GM18858 (cell line): Measurements from ENCODE around the gene PRLHR.
"Not testable (repeated sequence)": the region's sequence is repeated elsewhere in the genome, so short reads cannot be mapped to it uniquely, and the experiment has no call there.

Experiments
- ATAC-seq: cut with Tn5 transposase; IDR thresholded peaks from one replicate; pipeline ENCODE4 v1.9.1; 2021; ENCODE audit not compliant: unreplicated experiment

The PRLHR gene

DNA sequence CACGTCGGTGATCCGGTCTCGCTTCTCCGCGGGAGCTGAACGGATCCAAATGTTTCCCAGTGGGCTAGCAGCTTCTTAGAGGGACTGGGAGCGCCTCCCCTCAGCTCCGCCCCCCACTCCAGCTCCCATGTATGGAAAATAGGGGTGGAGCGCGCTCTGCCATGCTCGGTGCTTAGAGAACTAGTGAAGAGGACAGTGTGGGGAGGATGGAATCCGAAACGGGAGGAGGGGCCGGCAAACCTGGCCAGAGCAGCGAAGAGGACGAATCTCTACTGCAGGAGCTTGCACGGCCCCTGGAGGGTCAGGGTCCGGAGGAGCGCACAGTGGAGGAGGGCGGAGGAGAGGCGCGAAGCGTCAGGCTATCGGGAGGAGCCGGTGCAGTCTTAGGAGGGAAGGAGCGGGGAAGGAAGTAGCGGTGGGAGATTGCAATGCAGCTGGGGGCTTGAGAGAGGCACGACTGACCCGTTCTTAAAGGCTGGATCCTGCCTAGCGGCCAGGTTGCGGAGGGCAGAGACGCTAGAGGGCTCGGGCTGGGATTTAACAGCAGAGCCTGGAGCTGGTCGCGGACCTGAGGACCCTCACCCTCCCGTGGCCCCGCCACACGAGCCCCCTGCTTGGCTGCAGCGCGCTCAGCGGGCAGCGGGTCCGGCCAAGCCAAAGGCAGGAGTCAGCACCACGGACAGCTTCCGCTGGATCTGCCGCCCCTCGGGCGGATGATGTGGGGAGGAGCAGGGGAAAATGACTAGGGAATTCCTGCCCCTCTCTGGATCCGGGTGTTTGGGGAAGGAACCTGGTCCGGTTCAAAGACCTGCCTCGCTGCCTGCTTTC is at the start of gene PRLHR:
PRLHR (minus strand) TSS at position 51 of the 828 bp plus-strand sequence. CDS start 404 bp downstream, outside the sequence.
- ATAC-seq = no peak

DNA sequence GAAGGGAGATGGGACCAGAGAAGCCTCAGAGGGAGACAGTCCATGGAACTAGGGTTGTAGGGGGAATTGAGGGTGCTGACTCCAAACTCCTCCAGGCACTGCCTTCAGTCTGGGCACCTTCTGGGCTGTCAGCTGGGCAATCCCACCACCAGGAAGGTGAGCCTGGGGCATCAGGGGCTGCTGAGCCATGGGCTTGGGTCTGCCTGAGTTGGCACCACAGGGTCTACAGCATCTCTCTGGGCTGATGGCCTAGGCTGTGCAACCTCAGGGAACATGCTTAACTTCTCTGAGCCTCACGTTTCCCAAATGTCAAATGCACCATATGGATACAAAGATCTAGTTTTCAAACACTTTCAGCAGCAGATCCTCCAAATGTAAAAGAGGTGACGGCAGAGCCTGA is 46.8 kb upstream of the PRLHR start:
- ATAC-seq = no peak

DNA sequence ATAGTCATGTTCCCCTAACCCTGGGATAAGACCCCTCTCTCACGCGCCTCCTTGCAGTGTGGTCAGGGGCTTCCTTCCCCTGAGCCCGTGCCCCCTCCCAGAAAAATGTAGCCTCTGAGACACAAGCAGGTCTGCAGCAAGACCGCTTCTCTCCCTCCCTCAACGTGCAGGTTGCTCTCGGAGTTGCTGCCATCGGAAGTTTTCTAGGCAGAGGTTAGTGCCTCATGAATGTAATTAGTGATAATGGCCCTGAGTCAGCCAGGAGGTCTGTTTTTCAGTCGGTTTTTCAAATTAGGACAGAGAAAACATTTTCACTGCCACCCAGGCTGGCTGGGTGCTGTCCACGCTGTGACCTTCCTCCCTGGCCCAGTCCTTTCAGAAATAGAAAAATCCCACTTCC is 43.2 kb upstream of the PRLHR start:
- ATAC-seq = no peak

DNA sequence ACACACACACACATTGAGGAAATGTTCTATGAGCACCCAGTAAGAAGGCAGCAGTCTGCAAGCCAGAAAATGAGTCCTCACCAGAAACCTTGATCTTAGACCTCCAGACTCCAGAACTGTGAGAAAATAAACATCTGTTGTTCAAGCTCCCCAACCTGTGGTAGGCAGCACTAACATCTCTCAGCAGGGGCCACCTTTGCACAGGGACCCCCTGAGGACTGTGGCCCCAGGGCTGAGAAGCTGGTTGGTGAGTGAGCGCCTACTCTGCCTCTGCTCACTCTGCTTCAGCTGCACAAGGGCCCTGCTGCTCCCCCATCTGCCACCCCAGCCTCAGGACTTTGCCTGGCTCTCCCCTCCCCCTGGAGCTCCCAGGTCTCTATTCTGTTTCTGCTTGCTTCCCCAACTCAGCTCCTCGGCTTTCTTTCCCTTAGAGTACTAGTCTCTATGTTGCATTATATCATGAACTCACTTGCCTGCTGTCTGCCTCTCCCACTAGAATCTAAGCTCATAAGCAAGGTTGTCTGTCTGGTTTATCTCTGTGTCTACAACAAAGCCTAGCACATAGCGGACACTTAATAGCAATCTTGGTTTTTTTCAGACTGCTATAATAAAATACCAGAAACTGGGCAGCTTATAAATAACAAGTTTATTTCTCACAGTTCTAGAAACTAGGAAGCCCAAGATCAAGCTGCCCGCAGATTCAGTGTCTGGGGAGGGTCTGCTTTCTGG is 40.4 kb upstream of the PRLHR start:
- ATAC-seq = no peak

DNA sequence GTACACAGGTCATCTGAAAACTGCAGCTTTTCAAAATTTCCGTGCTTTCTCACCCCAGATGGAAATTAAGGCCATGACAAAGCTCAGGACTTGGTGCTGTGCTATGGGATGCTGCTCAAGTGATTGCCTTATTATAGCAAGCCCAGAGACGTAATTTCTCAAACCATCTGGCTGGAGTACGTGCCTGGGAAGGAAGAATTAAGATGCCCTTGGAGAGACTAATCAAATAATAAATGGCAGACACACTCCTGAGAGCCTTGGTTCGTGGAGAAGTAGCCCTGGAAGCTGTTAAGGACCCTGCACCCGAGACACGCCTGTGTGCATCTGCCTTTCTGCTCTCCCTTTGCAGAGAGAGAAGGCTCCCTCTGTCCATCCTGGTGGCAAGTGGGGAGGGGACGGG is 38.3 kb upstream of the PRLHR start:
- ATAC-seq = no peak

DNA sequence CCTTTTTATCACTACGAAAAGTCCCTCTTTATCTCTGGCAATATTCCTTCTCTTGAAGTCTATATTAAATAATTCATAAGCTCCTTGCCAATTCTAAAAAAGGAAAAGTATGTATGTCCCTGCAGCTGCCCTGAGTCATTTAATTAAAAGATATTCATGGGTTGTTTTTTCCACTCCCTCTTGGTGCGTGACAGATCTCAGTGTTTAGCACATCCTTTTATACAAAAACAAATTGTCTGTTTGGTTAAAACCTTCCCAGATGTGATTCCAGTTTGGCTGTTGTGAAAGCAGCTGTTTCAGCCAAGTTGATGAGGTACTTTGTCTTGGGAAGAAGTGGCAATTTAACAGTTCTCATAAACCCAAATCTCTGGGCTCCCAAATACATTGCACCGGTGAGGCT is 33.8 kb upstream of the PRLHR start:
- no peak for ATAC-seq

DNA sequence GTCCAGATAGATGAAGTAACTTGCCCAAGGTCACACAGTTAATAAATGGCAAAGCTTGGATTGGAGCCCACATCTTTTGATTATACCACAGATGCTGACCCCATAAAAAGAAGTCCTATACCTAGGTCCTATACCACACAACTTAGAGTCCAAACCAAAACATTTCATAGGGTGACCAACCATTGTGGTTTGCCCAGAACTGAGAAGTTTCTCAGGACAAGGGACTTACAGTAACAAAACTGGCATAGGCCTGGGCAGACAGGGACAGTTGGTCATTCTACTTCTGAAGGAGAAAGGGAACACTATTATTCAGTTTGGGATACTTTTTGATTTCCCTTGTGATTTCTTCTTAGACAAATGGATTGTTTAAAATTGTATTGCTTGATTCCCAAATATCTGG is 32.9 kb upstream of the PRLHR start:
- ATAC-seq = no peak

DNA sequence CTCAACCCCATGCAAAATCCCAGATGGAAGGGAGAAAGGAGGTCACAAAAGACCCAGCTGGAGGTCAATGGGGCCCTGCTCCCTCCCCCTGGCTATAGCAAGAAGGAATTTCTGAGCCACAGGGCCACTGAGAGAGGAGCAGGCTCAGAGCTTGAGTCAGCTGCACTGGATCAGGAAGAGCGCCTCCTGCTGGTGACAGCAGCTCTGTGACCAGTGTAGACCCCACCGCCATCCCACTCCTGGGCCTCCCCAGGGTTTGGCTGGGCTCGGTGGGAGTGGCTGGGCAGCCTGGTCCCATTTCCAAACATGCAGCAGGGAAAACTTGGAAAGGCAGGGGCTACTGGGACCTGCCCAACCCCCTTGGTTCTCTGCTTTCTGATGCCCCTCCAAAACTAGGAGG is 31.5 kb upstream of the PRLHR start:
- no peak for ATAC-seq

DNA sequence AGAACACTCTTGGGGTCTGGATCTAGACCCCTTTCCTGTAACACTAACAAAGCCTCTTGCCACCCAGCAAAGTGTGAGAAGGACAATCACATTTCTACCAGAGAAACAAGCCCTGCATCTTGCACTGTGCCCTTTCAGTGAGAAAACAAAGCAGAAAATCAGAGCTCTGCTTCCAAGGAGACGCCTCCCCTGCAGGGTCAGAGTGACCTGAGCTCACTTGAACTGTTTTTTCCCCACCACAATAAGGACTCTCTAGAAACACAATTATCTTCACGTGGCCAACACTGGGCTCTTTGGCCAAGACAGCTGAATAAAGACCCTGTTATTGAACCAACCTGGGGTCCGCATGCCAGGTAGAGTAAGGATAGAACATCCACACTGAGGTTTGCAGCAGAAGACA is 30.1 kb upstream of the PRLHR start:
- no peak for ATAC-seq

DNA sequence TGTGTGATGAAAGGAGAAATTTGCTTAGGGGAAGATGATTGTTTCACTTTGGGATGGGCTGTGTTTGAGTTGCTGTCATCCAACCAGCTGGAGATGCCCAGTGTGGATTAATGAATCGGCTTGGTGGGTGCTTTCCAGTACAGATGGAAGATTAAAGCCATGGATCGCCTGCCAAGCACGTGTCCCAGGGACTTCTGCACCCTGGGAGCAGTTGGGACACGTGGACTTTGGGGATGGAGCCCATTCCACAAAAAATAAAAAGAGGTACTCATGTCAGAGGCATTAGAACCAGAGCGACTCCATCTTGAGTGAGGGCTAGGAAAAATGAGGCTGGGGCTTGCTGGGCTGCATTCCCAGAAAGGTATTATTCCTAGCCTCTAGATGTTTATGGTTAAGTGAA is 29.3 kb upstream of the PRLHR start:
- no peak for ATAC-seq

DNA sequence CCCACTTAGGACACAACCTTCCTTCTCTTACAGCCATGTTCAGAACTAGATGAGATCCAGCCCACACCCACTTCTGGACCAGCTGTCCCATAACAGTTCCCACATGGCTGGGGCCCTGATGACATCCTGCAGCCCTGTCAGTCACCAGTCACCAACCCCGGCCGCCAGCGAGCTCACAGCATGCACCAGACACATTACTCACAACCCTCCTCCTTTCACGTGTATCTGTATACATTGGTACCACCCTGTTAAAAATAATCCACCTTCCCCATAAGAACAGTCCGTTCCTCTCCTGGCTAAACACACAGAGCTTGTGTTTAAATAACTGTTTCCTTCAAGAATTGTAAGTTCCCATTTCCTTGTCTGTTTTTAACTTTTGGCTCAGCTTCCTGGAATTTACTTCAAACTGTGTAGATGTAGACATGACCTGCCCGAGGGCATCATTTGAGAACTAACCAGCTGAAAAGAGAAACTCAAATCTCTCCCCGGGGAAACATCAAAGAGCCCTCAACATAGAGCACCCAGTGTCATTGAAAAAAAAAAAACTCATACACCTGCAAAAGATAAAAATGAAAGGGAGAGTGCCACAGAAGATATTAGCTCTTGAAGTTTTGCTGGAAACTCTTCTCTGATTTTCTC is 26.0 kb upstream of the PRLHR start:
- ATAC-seq = no peak

DNA sequence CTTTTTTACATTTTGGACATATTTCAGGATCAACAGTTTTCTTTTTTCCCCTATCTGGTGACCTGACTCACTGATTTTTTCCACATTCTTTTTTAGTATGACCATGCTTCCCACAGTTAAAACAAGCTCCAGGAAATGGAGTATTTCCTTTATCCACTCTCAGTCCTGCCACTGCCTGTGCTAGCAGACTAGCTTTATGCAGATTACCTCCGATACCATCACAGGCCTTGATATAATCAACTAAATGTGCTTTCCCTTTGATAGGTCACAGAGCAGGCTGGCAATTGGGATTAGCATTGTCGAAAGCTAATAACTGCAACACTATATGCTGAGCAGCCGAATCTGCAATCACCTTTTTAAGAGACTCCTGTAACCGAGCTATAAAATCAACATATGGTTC is 18.4 kb upstream of the PRLHR start:
- not testable (repeated sequence) for ATAC-seq

DNA sequence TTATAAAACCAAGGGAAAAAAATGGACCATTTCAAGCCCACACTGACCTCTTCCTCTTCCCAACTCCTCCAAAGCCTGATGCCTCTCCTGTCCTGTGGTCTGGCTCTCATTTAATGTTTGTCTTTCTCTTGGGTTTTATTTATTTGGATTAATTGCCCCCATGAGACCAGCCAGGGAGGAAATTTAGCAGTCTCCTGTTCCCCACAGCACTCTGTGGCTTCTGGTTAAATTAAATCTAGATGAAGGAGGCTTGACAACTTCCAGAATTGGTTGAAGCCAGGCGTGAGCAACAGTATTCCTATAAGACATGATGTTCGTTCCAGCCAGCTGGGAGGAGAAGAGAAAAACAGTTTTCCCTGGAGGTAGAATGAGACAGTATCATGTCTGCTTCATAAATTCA is 15.1 kb upstream of the PRLHR start:
- no peak for ATAC-seq

DNA sequence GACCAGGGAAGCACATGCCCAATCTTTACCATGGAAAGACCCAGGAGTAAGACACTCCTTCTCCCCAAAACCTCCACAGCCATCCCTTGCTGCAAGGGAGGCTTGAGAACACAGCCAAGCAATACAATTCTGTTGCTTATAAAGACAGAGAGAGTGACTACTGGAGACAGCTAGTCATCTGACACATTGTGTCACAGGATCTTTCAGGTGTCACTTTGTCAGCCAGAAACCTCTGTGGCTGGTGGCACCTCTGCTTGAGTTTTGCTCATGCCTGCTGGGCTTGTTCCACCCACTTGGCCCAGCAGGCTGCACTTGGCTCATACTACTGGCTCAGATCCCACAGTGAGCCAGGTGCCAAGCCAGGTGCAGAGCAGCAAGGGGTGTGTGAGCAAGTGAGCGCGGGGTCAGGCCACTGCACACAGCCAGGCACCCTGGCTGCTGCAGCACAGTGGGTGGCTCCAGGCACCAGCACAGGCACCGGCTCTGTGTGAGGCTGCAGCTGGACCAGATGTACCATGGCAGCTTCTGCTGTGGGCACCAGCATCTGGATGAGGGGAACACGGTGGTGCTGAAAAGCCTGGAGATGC is 12.4 kb upstream of the PRLHR start:
- no peak for ATAC-seq

DNA sequence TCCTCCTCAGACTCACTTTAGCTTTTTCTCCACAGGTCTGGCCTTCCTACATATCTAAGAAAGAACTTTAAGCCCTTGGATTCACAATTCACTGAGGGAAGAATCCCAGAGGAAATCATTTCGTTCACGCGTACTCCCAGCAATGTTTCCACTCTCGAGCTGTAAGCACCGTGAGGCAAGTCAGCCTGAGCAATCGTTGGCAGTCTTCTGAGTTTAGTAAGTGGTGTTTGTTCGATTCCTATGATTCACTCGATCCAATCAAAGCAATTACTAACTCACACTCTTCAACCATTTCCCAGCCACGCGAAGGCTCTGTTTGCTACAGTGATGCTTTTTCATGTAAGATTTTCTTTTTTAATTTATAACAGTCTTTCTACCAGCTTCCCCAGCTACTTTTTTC is 10.2 kb upstream of the PRLHR start:
- no peak for ATAC-seq

DNA sequence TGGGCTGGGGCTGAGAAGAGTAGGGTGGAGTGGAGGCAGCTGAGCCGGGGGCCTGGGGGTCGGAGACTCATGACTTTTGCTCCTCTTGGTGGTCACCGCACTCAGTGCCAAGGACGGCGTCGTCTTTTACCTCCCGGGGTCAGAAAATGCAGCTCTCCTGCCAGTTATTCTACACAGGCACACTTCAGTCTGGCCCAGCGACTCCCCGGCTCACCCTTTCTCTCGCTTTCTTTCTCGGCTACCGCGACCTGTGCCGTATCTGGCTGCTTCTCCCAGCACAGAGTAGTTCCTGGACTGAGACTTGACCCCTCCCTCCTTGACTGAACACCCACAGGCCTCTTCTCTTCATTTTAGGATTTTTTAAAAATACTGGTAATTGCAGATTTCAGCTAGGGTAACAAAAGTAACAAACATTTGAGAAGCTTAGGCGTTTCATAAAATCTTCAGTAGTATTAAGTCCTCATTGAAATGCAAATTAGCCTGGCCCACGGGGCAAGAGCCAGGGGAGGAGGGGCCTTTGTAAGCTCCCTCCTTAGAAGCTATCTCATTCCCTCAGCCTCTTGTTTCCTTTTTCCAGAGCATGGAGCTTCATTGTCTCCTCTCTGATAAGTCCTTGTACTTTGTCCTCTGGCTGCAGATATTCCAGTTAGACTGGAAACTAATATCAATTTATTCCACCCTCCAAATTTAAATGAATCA is 1.1 kb upstream of the PRLHR start:
- no peak for ATAC-seq

DNA sequence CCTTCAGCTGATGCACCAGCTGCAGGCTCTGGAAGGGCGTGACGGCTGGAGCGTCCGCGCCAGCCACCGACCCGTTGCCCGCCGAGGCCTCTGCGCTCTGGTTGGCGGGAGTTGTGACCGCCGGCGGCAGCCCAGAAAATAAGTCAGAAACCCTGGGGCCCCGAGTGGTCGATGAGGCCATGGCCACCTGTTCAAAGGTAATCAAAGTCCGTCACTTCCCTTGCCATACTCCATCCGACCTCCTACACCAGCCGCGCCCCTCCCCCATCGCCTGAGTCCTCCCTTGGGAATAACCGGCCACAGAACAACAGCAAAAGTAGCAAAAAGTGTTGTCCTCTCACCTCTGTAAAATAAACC is 406 bp downstream of the PRLHR start:
- no peak for ATAC-seq

DNA sequence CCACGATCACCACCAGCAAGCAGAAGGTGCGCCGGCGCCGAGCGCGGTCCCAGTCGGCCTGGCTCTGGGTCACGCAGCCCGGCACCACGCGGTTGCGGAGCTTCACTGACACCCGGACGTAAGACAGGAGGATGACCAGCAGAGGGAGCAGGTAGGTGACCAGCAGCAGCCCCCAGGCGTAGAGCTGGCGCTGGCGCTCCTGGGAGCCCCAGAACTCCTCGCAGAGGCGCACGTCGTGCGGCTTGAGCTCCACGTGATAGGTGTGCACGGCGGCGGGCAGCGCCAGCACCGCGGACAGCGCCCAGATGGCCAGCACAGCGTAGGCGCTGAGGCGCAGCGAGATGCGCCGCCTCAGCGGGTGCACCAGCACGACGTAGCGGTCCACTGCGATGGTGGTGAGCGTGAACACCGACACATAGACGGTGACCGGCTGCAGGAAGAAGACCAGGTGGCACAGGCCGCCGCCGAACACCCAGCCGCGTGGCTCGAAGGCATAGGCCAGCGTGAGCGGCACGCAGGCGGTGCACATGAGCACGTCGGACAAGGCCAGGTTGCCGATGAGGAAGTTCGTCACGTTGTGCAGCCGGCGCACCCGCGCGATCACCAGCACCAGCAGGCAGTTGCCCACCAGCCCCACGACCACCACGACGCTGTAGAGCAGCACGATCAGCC is 920 bp downstream of the PRLHR start:
- ATAC-seq = no peak

DNA sequence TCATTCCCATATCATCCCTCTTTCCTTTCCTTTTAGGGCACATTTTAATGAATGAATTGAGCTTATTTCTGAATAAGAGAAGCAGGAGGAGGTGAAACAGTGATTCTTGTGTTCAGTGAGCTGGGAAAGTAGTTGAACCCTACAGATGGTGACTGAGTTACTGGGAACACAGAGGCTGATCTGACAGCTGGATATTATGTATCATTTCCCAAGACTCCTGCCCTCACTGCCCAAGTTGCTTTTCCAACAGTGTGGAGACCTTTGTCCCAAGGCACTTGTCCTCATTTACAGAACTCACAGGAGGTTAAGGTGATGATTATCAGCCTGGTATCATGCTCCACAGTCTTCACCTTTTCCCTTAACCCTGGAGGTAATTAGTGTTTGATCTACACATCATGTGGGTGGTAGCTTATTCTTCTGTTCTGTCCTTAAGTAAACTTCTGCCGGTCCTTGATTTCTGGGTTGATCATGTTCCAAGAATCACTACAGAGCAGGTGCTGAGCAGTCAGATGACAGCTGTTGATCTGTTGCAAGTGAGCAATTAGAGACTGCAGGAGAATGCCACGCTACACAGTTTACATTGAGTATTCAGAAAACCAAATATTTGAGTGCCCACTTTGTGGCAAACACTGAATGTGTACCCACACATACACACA is 2.6 kb downstream of the PRLHR start:
- no peak for ATAC-seq

DNA sequence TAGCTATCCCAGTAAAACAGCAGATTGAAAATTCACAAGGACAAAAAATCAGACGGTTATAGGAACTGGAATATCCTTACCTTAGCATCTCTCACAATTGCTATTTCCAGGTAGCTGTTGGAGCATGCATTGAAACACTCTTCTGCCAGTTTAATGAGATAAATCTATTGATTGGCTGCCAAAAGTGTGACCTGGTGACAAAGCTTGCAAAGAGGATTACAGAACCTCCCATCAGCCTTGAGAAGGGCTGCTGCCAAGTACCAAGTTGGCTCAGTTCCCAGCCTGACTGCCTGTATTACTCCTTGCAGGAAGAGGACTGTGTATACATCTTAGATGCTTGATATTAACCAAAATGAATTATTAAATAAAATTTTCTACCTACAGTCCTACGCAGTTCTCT is 5.1 kb downstream of the PRLHR start:
- ATAC-seq = no peak
